GM19043 (cell line): ENCODE results near the gene PAK4.

ENCODE experiments used
- ATAC-seq: cut with Tn5 transposase; IDR thresholded peaks from one replicate; pipeline ENCODE4 v1.9.1; 2021; ENCODE audit warnings: low read depth; ENCODE audit not compliant: unreplicated experiment

The PAK4 gene

DNA sequence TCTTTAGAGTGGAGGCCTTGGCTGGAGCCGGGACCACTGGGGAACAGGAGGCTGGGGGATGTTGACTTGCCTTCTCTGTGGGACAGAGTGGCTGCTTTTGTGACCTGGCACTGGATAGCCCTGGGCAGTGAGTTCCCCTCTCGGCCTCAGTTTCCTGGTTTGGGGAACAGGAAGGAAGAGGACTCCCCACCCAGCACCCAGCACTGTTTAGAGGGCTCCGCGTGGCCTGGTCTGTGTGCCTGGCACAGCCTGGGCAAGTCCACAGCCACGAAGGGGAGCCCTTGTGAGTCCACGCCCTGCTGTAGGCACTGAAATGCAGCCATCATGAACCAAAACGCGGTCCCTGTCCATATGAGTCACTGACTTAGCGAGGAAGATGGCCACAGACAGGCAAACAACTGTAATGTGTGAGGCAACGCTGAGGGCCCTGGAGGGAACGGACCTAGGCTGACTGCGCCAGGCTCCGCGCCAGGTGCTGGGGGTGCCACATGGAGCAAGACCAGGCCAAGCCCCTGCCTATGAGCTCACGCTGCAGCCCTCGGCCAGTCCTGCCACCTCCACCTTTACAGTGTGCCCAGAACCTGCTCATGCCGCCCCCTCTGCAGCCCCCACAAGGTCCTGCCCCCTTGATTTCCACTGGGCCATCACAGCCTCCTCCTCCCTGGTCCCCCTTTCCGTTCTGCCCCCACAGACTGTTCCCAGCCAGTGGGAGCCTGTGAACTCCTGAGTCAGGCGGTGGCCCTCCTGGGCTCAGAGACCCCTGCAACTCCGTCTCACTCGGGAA lies 35.5 kb downstream of the PAK4 start:
- ATAC-seq: no peak

DNA sequence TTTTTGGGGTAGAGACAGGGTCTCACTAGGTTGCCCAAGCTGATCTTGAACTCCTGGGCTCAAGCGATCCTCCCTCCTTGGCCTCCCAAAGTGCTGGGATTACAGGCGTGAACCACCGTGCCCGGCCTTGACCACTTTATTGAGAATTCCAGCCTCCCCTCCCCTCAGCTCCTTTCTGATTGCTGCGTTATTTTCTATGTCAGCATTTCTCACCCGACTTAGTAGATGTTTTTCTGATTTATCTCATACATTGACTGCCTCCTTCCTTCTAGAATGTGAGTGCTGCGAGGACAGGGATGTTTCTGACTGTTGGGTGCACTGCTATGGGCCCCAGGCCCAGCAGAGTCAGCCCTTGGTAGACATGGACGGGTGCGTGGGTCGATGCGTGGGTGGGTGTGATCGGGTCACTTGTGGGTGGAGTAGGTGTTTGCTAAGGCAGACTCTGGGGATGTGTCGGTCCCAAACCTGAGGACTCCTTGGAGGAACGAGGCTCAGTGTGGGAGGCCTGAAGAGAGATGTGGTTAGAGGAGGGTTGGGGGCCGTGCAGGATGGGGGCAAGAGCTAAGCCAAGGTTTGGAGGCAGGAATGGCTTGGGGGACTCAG lies 37.0 kb downstream of the PAK4 start:
- ATAC-seq: no peak

DNA sequence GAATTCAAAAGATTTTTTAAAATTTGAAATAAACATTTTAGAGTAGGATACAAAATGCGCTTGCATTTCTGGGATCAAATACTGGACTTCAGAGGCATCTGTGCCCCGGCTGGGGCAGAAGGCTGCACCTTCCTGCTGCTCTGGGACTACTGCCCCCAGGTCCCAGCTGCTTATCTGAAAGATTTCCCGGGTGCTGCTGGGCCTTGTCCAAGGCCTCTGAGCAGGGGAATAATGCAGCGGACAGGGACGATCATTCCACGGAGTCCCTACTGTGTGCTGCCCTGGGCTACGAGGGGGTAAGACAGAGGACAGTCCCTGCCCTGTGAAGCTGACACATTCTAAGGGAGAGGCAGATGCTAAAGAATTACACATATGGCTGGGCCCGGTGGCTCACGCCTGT lies 38.0 kb downstream of the PAK4 start:
- no peak for ATAC-seq

DNA sequence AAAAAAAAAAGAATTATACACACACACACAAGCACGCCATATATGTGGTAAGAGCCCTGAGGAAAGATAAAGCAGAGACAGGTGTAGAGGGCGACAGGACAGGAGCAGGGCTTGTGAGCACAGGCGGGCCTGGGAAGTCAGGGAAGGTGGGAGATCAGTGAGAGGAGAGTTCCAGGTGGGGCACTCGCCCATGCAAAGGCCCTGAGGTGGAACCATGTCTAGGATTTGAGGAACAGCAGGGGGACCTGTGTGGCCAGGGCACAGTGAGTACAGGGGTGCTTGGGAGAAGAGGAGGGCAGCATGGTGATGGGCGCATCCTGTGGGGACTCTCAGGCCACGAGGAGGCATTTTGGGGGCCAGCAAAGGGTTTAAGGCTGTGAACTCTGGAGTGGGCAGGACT lies 38.7 kb downstream of the PAK4 start:
- no peak for ATAC-seq

DNA sequence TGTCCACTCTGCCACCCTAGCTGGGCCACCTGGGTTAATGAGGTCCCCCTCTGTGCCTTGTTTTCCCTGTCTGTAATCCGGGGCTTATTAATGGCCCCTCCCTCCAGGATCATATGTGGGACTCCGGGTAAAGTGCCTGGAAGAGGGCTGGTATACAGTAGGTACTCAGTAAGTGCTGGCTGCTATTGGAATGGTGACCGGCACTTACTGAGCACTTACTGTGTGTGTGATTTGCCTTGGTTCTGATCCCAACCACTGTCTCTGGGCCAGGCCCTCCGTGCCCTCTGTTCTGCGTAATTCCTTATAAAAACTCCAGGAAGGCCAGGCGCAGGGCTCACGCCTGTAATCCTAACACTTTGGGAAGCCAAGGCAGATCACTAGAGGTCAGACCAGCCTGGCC lies 40.3 kb downstream of the PAK4 start:
- no peak for ATAC-seq

DNA sequence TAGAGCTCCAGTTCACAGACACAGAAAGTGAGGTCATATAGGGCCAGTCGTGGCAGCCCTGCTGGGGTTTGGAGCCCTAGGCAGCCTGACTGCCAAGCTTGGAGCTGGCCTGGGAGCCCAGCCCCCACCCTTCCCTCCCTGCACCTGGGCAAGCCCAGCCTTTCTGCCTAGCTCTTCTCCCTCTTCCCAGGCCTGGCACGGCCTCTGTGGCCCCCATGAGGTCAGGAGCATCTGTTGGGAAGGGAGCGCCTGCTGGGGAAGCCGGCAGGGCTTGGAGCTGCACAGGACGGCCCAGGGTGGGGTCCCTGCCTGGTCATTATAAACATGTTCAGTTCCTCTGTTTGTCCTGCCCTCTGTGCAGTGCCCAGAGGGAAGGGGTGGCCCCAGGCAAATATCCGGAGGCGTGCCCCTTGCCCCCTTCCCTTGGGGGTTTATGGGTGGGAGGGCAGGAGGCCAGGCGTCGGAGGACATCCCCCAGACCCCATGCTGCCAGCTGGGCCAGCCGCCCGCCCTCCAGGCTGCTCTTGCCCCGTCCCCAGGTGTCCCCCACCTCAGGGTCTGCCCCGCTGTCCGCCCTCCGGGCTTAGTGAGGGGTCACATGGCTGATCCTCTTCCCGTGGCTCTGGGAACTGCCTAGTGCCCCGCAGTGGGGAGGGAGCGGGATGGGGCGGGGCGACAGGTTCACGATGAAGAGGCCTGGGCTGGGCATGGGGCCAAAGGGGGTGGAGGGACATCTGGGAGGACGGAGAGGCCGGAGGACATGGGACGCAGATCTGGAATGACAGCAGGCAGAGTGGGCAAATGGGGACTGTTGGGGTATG lies 41.2 kb downstream of the PAK4 start:
- no peak for ATAC-seq

DNA sequence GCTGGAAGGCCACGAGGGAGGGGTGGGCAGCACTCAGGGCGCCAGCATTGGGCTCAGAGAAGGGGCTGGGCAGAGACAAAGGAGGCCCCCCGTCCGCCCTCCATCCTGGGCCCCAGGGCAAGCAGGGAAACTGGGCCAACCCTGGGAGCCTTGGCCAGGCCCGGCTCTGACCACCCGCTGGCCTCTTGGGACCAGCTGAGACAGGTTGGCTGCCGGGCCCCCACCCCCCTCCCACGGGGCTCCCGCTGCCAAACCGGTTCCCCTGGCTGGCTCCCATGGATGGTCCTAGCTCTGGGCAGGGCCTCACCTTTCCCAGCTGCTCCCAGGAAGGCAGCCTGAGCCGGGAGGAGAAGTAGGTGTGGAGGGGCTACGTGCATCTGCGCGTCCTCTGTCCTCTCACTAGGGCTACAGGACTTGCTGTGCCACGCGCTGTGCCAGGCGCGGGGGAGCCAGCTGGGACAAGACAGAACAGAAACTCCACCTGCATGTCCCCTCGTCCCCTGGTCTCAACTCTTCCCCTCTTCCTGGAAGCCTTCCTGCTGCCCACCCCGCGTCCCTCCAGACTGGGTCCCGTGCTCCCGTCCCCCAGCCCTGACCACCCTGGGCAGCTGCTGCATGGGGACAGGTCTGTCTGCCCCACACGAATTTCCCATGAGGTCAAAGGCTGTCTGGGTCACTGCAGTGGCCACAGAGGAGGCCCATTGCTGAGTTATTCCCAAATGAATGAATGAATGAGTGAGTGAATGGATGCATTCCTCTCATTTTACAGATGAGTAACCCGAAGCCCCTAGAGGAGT lies 42.1 kb downstream of the PAK4 start:
- ATAC-seq: no peak

DNA sequence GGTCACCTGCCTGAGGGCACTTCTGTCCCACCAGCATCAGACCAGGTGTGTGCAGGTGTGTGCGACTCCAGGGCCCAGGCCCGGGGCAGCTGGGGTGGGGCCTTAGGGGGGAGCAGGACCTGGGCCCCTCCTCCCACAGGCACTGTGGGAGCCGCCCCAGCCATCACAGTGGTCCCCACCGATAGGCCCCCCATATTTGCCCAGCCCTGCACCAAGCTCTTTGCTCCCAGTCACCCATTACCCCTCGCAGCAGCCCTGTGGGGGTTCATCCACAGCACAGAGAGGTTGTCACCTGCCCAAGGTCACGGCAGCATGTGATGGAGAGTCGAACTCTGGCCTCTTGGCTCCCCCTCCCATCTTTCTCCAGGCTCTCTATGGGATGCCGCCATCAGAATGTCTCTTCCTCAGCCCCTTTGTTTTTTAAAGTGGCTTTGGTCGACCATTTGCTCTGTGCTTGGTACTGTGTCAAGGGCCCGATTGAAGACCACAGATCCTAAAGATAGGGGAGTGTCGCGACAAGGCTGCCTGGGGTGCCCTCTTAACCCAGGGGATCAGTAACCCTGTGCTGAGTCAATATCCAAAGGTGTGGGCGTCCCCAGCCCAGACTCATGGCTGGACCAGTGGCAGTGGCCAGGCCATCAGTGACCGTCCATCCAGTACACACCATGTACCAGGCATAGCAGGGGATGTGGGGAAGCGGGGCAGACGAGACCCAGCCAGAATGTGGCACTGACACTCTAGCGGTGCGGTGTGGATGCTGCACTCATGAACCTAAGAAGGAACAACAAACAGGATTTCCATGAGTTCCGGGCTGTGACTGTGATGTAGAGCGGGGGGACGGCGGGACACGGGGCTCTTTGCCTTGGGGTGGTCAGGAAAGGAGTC lies 42.9 kb downstream of the PAK4 start:
- ATAC-seq: no peak

DNA sequence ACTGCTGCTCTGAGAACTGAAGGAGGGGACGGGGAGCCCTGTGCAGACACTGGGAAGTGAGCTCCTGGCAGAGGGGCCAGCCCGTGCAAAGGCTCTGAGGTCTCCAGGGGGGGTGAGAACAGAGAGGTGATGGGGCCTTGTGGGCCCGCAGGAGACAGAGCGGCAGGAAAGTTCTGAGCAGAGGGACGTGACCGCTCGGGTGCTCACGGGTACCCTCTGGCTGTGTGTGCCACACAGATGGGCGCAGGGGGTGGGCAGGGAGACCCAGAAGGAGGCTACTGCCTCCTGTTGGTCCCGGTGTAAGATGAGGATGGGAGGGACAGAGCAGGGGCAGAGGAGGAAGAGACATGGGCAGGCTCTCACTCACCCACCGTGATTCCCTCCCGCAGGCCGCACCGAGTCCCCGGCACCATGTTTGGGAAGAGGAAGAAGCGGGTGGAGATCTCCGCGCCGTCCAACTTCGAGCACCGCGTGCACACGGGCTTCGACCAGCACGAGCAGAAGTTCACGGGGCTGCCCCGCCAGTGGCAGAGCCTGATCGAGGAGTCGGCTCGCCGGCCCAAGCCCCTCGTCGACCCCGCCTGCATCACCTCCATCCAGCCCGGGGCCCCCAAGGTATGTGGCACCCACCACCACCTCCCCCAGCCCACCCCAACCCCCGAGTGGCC lies 43.7 kb downstream of the PAK4 start:
- ATAC-seq: no peak

DNA sequence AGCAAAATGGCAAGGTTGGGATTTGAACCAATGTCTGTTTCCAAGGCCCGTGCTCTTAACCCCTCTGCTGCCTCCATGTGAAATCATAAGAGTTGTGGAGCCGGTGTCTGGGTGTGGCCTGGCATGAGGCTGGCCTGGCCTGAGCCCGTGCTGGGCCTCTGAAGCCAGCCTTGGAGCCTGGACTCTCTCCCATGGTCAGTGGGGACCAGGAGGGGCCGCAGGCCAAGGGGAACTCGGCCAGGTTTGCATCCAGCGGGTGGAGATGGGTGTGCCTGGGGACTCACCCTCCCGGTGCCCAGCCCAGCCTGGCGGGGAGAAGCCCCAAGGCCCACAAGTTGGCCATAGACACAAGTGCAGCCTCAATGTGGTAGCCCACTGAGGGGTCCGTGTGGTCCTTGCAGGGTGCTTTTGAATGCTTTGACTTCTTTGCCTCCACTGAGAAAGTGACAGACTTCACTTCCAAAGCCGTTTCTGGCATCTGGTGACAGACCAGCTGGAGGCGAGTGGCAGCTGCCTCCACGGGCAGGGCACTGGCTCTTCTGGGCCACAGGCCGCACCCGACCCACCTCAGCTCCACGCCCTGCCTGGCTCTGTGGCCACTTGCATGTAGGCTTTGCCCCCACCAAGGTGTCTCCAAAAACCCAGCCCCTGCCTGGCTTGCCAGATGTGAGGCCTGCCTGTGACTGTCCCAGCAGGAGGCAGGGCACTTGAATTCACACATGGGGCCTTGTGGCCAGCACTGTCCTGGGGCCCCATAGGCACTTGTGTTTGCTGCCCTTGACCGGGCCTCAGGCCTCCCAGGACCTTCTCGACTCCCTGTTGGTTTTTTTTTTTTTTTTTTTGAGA lies 45.0 kb downstream of the PAK4 start:
- no peak for ATAC-seq

DNA sequence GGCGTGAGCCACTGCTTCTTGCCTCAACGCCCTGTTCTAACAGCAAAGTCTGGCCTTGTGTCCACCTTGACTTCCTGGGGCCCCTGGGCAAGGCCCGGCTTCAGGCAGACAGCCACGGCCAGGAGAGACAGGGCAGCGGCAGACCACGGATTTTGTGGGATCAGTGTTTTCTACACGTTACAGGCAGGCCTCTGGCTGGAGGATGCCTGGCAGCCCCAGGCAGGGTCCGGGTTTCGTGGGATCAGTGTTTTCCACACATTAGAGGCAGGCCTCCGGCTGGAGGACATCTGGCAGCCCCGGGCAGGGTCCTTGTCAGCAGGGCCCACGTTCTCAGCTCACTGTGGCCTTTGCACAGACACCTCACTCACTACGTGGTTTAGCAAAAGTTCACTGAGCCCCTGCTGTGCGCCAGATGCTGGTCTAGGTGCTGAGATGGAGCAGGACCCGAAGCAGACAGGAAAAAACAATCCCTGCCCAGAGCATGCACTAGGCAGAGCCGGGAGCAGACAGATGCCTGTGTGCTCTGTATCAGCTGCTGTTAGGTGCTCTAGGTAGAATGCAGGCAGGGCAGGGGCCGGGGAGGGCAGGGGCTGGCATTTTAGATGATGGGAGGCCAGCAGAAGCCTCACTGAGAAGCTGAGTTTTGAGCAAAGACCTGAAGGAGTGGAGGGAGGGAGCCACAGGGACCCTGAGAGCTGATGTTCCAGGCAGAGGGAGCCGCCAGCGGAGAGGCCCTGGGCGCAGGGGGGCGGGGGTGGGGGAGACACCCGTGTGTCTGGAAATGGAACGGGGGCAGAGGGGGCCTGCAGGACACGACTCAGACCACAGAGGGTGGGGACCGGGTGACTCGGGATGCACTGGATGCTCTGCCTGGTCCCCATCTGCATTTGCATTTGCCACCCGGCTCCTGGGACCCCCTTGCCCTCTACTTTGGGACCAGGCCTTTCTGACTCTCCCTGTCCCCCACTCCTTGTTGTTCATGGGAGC lies 46.2 kb downstream of the PAK4 start:
- ATAC-seq: no peak

DNA sequence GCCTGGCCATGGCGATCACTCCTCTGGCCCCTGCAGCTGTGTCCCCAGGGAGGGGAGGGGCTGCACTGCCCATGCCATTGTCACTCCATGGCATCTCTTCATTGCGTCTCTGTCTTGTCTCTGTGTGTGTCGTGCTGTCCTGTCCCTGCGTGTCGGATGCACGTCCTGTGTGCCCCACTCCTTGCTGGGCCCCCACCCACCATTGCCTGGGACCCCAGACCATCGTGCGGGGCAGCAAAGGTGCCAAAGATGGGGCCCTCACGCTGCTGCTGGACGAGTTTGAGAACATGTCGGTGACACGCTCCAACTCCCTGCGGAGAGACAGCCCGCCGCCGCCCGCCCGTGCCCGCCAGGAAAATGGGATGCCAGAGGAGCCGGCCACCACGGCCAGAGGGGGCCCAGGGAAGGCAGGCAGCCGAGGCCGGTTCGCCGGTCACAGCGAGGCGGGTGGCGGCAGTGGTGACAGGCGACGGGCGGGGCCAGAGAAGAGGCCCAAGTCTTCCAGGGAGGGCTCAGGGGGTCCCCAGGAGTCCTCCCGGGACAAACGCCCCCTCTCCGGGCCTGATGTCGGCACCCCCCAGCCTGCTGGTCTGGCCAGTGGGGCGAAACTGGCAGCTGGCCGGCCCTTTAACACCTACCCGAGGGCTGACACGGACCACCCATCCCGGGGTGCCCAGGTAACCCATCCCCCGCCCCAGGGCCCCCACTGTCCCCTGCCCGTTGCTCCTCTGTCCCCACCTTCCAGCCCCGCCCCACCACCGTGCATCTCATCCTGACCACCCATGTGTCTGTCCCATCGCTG lies 47.3 kb downstream of the PAK4 start:
- no peak for ATAC-seq

DNA sequence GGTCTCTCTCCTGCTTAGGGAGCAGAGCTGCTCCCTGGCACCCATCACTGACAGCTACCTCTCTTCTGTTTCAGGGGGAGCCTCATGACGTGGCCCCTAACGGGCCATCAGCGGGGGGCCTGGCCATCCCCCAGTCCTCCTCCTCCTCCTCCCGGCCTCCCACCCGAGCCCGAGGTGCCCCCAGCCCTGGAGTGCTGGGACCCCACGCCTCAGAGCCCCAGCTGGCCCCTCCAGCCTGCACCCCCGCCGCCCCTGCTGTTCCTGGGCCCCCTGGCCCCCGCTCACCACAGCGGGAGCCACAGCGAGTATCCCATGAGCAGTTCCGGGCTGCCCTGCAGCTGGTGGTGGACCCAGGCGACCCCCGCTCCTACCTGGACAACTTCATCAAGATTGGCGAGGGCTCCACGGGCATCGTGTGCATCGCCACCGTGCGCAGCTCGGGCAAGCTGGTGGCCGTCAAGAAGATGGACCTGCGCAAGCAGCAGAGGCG lies 48.0 kb downstream of the PAK4 start:
- ATAC-seq: no peak

DNA sequence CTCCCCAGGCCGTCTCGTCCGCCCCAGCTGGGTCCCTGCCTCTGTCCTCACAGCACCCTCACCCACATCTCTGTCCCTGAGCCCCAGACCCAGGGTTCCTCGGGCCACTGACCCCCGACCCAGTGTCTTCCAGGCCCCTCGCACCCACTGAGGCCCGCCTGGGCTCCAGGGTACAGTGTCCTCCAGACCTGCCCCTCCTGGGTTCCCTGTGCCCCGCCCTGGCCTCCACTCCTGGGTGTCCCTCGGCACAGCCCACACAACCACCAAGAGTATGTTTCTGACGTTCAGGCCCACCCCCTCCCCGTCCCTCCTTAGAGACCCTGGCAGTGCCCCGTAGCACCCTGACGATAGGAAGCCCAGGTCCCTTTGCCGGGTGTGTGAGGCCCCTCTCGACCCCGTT lies 48.6 kb downstream of the PAK4 start:
- ATAC-seq: no peak

DNA sequence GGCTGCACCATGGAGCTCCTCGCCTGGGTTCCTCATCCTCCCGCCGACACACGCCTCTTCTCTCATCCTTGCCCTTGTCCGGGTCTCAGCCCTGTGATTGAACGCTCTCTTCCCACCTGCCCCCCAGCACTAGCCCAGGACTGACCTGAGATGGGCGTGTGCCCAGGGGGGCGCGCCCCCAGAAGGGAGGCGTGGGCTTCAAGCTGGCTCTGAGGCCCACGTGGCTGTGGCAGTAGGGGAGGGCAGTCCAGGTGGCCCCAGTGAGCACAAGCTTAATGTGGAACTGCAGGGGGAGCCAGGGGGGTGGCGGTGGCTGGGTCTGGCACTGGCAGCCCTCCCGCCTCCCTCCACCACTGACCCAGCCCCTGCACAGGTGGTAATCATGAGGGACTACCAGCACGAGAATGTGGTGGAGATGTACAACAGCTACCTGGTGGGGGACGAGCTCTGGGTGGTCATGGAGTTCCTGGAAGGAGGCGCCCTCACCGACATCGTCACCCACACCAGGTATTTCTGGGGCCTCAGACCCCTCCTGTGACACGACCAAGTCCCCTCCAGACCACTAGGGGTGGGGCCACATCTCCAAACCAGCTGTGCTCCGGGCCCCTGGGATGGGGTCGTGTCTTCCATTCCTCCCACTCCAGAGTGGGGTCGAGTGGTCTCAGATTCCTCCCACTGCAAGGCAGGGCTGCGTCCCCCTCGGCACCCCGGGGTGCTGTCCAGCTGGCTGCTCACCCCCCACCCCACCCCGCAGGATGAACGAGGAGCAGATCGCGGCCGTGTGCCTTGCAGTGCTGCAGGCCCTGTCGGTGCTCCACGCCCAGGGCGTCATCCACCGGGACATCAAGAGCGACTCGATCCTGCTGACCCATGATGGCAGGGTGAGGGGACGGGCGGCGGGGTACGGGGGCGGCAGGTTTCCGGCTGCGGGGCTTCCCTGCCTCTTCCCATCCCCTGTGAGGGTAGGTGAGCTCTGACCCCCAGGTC lies 49.3 kb downstream of the PAK4 start:
- ATAC-seq: no peak
